HG03108 (cell line): ENCODE results near the gene SNX12.
"Not testable (repeated sequence)": the region's sequence is repeated elsewhere in the genome, so short reads cannot be mapped to it uniquely, and the experiment has no call there.

Experiments used
- ATAC-seq: cut with Tn5 transposase; IDR thresholded peaks from one replicate; pipeline ENCODE4 v1.9.1; 2021; ENCODE audit warnings: moderate library complexity; ENCODE audit not compliant: unreplicated experiment

SNX12 gene

DNA sequence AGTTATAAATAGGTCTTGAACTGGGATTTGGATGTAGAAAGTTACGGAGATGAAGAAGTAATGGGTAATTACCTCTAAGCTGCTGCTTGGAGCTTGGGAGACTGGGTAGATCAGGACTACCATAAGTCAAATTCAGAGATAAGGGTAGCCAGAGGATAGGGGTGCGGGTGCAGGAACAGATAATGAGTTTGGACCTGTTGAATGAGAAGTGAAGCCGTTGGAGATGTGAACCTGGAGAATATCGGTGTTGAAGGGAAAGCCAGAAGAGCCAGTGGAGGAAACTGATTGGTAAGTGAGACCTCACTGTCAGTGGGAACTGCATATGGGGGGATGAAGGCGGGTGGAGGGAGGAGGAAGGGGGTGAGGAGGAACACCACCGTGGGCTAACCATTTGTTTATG, 26.9 kb upstream of the SNX12 start:
- no peak for ATAC-seq

DNA sequence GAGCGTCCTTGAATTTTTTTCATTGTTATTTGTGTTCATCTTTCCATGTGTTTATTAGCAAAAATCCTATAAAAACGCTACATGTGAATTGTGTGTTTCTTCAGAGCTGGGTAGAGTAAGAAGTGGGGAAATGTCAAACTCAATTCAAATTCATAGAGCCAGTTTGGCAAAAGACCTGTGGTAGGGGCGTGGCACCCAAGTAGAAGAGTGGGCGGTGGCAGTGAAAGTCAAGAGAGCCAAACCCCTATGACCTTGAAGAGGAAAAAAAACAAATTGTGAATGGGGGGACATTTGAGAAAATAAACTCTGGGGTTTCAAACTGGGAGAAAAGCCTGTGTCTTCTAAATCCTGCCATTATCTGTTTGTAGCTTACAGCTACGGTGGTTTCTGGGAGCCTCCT, 23.1 kb upstream of the SNX12 start:
- no peak for ATAC-seq

GRCh38 chrX:71085900-71086299, 17.8 kb upstream of the SNX12 start:
- ATAC-seq, result no peak

DNA sequence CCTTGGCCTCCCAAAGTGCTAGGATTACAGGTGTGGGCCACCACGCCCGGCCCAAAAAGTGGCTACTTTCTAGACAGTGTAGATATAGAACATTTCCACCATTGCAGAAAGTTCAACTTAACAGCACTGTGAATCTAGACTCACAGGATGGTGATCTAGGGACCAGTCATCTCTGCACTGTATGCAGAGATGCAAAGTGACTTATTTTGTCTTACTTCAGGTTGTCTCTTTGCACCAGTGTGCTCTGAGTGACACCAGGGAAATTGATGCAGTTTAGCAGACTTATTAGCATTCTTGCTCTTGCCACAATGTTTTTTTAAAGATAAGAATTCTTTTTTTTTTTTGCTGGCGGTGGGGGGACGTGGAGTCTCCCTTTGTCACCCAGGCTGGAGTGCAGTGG, 14.7 kb upstream of the SNX12 start:
- no peak for ATAC-seq

GRCh38 chrX:71082124-71082647, 14.1 kb upstream of the SNX12 start:
- ATAC-seq, result no peak

DNA sequence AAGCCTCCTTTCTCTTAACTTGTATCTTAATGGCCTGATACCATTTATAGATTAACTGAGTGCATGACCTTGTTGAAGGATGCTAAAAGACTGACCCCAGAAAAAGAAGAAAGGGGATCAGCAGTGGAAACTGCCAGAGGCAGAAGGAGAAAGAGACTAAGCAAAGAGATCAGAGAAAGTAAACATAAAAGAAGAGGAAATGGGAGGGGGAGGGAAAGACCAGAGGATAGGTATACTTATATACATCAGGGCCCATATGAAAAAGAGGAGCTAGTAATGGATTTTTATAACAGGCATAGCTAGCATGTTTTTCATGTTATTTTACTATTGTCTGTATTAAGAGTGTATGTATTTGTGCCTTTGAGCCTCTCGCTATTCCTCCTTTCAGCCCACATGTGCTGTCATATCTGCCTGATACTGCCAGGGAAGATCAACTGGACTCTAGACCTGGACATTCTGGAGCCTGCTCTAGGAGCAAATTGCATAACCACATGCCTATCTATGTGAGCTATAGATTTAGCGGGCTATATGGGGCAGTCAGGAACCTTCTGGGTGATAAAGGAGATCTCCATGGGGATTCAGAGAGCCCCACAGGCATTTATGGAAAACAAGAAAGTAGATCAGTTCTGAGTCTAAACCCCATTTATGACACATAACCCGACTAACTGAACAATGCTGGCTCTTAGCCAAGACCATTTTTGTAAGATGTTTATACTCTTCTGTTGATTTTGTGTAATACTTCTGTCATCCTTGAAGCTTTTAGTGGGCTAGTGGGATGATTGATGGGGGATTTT, 13.4 kb upstream of the SNX12 start:
- ATAC-seq, result no peak

GRCh38 chrX:71070531-71070930, 2.4 kb upstream of the SNX12 start:
- ATAC-seq, result no peak

DNA sequence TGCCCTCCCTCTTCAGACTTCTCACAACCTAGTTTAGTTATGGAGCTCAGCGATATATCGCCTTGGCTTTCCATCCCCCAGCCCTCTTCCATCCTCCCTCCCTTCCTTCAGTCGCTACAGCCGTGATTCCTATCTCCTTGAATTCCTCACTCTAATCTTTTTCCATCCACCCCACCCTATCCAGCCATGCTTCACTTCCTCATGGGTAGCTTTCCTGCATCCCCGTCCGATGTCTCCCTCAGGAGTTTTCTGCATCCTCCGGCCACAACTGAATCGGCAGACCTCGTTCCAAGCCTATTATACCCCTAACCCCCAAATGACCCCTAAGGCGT, 456 bp downstream of the SNX12 start:
- ATAC-seq, result no peak

DNA sequence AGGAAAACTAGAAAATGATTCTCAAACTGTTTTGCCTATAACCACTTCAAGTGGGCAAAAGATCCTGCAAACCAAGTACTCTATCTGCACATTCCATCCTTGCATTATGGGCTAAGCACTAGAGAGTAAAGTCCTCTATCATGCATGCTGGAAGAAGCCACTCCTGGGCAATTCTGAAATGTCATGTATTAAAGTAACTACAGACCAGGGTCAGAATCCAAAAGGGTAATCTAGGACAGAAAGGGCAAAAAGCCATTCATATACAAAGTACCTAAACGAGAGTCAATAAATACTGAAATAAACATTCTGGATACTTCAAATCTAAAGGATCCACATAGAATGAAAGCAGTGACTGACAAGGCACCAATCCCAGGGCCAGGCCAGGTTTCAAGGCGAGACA, 1.0 kb downstream of the SNX12 start:
- no peak for ATAC-seq

- no peak for ATAC-seq
These were observed 8.0 kb downstream of the SNX12 start for GRCh38 chrX:71060127-71060526.

DNA sequence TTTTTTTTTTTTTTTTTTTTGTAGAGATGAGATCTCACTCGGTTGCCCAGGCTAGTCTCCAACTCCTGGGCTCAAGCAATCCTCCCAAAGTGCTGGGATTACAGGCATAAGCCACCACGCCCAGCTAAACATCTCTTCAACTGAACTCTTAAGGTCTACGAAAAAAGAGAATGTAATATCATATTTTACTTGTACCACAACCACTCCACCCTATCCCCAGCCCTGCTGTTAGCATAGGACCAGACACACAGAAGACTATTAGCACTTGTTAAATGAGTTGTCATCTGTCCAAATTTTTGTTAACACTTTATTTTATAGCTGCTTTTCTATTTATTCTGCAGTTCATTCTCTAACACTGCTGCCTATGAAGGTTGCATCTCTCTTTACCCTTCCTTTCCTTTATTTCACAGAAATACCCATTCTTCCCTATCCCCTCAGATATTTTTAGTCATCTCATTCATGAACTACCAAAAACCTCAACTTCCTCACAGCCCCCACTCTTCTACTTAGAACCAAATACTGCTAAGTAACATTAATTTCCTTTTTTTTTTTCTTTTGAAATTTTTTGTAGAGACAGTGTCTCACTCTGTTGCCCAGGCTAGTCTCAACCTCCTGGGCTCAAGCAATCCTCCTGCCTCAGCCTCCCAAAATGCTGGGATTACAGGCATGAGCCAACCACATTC, 10.1 kb downstream of the SNX12 start:
- ATAC-seq, result no peak

DNA sequence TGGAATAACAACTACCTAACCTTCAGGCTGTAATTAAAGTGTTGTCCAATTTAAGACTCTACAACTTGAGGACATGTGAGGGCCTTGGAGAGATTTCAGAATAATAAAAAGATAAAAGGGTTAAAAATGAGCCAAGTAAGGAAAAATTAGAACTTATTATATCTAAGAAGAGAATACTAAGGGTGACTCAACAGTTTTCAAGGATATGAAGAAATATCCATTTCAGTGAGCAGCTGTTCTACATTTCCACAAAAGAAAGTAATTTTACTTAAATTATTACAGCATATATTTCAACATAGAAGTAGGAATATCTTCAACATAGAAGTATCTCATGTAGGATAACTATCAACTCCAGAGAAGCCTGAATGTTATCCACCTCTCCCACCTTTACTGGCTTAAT, 11.3 kb downstream of the SNX12 start:
- no peak for ATAC-seq

DNA sequence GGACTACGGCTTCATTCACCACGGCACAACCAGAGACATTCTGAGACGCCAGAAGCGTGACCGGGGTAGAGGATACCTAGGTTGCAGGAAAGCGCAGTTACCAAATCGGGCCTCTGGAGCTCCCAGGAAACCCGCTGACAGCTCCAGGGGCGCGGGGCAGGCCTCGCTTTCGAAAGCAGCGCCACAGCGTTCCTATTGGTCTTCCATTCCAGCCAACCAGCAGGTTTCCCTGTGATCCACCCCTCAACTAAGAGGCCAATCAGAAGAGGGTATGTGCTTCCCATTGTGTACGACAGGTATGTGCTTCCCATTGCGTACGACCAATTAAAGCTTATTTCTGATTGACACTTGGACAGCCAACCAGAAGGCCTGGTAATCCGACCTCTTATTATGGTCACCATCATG, 14.9 kb downstream of the SNX12 start:
- peak; percentile 69 for ATAC-seq

DNA sequence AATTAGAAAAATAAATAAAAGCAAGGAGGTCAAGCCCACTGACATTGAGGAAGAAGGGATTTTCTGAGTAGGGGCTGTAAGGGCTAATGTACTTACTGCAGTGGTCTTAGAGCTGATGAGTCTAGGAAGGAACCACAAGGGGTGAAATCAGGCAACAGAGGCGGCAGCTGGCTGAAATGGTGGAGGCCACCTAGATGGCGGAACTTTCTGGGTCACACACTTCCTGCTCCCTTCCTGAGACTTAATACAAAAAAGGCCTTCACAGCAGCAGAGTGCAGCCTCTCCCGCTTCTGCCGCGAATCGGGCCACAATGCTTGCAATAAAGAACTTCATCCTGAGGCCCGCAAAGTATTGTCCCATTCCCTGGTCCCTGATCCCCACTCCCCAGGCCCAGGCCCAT, 15.4 kb downstream of the SNX12 start:
- ATAC-seq, result no peak

DNA sequence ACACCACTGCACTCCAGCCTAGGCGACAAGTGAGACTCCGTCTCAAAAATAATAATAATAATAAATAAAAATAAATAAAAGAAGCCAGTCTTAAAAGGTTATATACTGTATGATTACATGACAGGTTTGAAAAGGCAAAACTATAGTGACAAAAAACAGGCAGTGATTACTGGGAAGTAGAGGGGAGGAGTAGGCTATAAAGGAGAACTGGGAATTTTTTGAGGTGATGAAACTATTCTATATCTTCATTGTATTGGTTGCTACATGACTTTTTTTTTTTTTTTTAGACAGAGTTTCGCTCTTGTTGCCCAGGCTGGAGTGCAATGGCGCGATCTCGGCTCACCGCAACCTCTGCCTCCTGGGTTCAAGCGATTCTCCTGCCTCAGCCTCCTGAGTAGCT, 20.2 kb downstream of the SNX12 start:
- ATAC-seq, result not testable (repeated sequence)

DNA sequence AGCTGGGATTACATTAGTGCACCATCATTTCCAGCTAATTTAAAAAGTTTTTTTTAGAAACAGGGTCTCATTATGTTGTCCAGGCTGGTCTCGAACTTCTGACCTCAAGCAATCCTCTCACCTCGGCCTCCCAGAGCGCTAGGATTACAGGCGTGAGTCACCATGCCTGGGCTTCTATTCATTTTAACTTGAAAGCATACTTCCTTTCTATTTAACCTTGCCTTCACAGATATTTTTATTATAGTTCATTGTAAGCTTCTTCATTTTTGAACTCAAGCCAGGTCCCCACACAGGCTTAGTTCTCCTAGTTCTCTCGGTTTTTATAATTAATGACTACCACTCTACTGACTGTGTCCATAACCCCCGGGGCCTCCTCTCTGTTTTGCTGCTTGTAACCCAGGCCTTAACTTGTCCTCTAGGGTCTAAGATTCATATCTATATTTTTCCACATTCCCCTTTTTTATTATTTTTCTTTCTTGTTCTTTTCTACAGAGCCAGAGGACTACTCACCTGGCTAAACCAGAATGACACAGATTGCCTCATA, 50.7 kb downstream of the SNX12 start:
- no peak for ATAC-seq
